LNCAP (cell line): Measurements from ENCODE around the gene CSRNP3.

Experiments used
- TF ChIP-seq, protein P1 (sequence below): fragments of 450-650 bp; IDR thresholded peaks from 2 replicates; pipeline ENCODE4 v1.5.1; 2017; ENCODE audit warnings: mild to moderate bottlenecking

Gene CSRNP3

DNA sequence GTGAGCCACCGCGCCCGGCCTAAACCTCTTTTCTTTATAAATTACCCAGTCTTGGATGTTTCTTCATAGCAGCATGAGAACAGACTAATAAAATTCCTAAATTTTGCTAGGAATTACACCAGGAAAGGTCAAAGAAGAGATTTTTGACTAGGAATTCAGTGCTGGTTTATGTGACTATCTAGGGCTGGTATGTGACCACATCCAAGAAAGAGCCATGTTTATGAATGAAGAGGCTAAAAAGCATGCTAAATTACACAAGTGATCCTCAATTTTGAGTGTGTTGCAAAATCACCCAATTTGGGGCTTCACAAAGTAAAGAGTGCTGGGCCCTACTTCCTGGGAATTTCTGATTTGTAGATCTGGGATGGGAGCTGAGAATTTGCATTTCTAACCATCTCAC, 123.6 kb downstream of the CSRNP3 start:
- TF ChIP-seq, protein P1, sequence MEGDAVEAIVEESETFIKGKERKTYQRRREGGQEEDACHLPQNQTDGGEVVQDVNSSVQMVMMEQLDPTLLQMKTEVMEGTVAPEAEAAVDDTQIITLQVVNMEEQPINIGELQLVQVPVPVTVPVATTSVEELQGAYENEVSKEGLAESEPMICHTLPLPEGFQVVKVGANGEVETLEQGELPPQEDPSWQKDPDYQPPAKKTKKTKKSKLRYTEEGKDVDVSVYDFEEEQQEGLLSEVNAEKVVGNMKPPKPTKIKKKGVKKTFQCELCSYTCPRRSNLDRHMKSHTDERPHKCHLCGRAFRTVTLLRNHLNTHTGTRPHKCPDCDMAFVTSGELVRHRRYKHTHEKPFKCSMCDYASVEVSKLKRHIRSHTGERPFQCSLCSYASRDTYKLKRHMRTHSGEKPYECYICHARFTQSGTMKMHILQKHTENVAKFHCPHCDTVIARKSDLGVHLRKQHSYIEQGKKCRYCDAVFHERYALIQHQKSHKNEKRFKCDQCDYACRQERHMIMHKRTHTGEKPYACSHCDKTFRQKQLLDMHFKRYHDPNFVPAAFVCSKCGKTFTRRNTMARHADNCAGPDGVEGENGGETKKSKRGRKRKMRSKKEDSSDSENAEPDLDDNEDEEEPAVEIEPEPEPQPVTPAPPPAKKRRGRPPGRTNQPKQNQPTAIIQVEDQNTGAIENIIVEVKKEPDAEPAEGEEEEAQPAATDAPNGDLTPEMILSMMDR: no peak

DNA sequence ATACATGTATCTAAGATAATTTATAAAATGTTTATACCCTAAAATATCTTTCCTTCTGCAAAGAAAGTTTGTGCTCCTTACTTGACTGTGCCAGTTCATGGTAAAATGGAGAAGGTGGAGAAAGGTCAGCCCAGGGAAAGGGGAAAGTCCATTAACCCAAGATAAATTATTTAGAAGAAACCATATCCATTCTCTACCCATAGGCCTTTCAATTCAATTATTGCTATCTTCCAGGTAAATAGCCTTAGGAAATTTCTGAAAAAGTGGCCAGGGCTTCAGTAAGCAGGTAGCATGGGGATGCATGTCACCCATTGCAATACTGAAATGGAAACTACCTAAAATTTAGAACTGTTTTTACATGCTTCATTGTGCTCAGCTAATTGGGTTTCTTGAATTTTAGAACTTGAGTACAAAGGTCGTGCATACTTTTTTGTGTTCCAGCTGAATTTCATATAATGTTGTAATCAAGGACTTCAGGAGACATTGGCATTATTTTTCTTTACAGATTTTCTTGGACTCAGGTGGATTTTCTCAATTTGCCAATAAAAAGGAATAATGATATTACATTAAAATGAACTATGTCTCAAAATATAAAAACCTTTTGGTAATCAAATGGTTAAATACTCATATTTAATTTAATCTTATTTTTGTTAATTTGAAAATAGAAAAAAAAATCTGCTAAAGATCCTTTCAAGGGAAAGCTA, 124.9 kb downstream of the CSRNP3 start:
- TF ChIP-seq, protein P1: no peak

DNA sequence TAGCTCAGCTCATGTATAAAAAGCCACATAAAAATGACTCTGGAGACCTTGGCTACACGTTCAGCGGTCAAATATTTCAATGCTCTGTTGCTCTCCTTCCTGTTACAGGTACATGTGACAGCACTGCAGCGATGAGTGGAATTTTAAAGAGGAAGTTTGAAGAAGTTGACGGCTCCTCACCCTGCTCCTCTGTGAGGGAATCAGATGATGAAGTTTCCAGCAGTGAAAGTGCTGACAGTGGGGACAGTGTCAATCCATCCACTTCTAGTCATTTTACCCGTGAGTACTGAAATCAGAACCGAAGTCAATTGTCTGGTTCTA, 125.4 kb downstream of the CSRNP3 start:
- TF ChIP-seq, protein P1: no peak

DNA sequence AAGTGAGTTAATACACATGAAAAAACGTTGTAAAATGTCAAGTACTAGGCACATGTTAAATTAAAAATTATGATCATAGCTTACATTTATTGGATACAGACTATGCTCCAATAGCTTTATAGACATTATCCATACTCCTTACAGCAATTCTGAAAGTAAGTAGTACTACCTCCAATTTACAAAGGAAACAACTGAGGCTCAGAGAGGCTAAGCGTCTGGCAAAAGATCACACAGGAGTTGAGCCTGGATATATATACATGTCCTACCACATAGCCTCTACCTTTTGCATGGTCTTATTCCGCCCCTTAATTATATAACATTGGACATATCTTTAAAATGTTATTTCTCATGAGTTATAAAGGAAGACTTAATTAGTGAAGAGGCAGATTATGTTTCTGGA, 127.3 kb downstream of the CSRNP3 start:
- TF ChIP-seq, protein P1: no peak

DNA sequence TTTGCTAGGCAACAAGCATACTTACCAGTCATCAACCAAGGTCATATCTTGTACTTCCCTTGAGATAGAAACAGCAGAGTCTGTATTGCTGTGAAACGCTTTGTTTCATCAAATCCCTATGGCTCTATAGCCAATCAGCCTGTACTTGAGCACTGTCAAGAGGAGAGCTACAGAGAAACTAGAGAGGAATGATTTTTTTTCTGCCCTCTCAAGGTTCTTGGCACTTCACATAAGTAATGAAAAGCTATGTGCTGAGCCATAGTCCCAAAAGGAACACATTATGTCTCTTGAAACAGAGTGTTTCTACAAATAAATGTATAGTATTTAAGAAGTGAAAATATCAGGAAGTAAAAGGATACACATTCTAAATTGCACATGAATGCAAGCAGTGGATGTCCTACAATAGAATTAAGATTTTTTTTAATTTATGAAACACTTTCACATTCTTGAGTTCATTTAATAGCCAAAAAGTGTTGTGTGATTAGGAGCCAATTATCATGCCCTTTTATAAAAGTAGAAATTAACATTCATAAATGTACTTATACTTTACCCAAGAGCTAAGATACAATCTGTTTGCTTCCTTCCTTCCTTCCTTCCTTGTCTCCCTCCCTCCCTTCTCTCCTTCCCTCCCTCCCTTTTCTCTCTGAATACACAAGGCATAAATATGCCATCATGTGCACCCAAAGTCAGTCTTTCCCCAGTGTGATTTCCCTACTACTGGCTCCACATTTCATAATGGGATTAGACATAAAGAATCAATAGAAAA, 131.8 kb downstream of the CSRNP3 start:
- TF ChIP-seq, protein P1: no peak

DNA sequence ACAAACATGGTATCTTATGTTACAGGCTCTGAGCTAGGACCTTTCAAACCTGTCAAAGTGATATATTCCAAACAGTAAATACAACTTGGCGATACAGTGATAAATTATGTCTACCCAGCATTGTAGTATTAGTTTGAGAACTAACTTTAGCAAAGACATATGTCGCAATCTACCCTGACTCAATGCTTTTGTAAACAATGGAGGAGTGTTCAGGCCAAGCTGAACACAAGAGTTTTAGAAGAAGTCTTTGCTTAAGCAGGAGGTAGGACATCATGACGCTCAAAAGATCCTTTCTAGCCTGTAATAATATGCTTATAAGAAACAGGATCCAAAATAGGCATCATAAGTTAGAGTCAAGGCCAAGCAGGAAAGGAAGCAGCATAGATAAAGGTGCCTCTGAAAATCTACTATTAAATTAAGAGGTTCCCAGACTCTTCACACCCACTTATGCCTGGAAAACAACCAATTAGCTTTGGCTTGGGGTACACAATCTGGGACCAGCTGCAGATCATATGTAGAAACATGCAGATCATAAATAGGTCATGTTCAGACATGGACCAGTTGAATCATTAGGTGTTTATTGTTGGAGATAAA, 132.5 kb downstream of the CSRNP3 start:
- TF ChIP-seq, protein P1: no peak

DNA sequence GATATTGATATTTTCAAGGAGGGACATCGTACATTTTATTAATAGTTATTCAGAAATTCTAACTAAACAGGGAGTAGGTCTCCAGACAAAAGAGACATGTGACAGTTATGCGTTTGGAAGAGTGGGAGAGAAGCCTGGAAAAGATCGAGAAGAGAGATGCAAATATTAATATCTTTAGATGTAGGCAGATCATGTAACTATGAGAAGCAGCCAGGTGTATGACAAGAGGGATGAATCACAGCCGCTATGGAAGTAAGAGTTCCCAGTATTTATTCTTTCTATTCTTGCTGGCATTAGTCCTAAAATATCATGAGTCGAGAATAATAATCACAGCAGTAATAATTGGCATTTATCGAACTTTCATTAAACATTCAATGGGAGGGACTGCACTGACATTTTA, 140.2 kb downstream of the CSRNP3 start:
- TF ChIP-seq, protein P1: no peak
